ENCODE measurements around the gene RAPGEF2.

- TF ChIP-seq YY1 (IDR thresholded peaks at IDR 0.05; ENCODE audit: insufficient read depth, insufficient read length): no peak
- no peak for TF ChIP-seq SUZ12 (IDR thresholded peaks at IDR 0.05; ENCODE audit: extremely low read depth, insufficient read depth, insufficient read length)
- TF ChIP-seq ZNF274 (IDR thresholded peaks at IDR 0.05; ENCODE audit: low read depth, low read length): no peak
Observed at GRCh38 chr4:159174645-159175084, 71.8 kb downstream of the RAPGEF2 start.
